Suprapubic skin (tissue), 4 donors: Measurements from ENCODE around the gene GALNT7. TPM values are rescaled to one million over a fixed set of nuclear protein-coding genes. Genes with fewer than 3 reads are reported as not detected.

Experiments used
- DNase-seq, 2 donors: peaks; one replicate each; pipeline ENCODE4 v3.0.0-alpha.2; 2019; ENCODE audit warnings: low spot score in 2 of 2
- H3K27ac ChIP-seq: fragments of 200-600 bp; sonication (generic); one replicate; pipeline ENCODE4 v1.5.1; 2019
- H3K27me3 ChIP-seq: fragments of 200-600 bp; sonication (generic); one replicate; pipeline ENCODE4 v1.5.1; 2019
- H3K36me3 ChIP-seq: fragments of 200-600 bp; sonication (generic); one replicate; pipeline ENCODE4 v1.5.1; 2019
- H3K4me1 ChIP-seq: fragments of 200-600 bp; sonication (generic); one replicate; pipeline ENCODE4 v1.5.1; 2019
- H3K4me3 ChIP-seq: fragments of 200-600 bp; sonication (generic); one replicate; pipeline ENCODE4 v1.5.1; 2019; ENCODE audit warnings: mild to moderate bottlenecking
- H3K9me3 ChIP-seq: fragments of 200-600 bp; sonication (generic); one replicate; pipeline ENCODE4 v1.5.1; 2019
- CTCF ChIP-seq, 2 donors: fragments of 200-600 bp in 1 of 2; fragments of 450-650 bp in 1 of 2; sonication (generic) in 1 of 2; IDR thresholded peaks; one replicate each; pipeline ENCODE4 v1.5.1; 2016 to 2019; ENCODE audit warnings: antibody characterized with exemption in 2 of 2, mild to moderate bottlenecking in 1 of 2, moderate library complexity in 1 of 2
- EP300 ChIP-seq: sonication (generic); formaldehyde crosslinking; IDR thresholded peaks from one replicate; pipeline ENCODE4 v1.6.1; 2017; ENCODE audit warnings: antibody characterized with exemption
- POLR2A ChIP-seq, 2 donors: fragments of 450-650 bp; IDR thresholded peaks; one replicate each; pipeline ENCODE4 v1.6.1; 2017; ENCODE audit warnings: antibody characterized with exemption in 2 of 2, mild to moderate bottlenecking in 2 of 2, moderate library complexity in 2 of 2
- POLR2AphosphoS5 ChIP-seq, 3 donors: sonication (generic); formaldehyde crosslinking; IDR thresholded peaks; one replicate each; pipeline ENCODE4 v1.6.1; 2017; ENCODE audit warnings: antibody characterized with exemption in 3 of 3
- WGBS: methylation state at CpG from one replicate; pipeline ENCODE4 v1.1.5; 2018; 5-methylcytosine and 5-hydroxymethylcytosine counted together
- total RNA-seq, 4 donors: library from RNA; depleted of rRNA; stranded (reverse); fragments of >200 nt; gene quantifications; one replicate each; pipeline ENCODE4 v1.1.0, GENCODE V29; 2016

The GALNT7 gene
- total RNA-seq, 4 donors from 2014 or later = 7.9 to 13.4 (median 9.5) TPM

GRCh38 chr4:173169178-173169427 is 492 bp downstream of the GALNT7 start:
- Histone ChIP-seq H3K27ac (peak overlapping the region; percentile 92), H3K9me3 (no peaks in the 10 kb centered on the region), H3K27me3 (no peaks in the 10 kb centered on the region), H3K4me1 (peaks cover 11% of the 10 kb centered on the region), H3K4me3 (peak overlapping the region; percentile 94), H3K36me3 (no peaks in the 10 kb centered on the region)
- 0% methylated on average over 12 of the region's 41 CpGs for WGBS
- TF ChIP-seq CTCF (IDR thresholded peaks at IDR 0.05) (no peak), EP300 (no peak), POLR2AphosphoS5 (IDR thresholded peaks at IDR 0.05) (no peak), POLR2A (IDR thresholded peaks at IDR 0.05) (no peak)
- DNase-seq = no peak

- no peaks in the 10 kb centered on the region for H3K9me3 ChIP-seq
- no peaks in the 10 kb centered on the region for H3K27me3 ChIP-seq
- H3K36me3 ChIP-seq = no peaks in the 10 kb centered on the region
- H3K27ac ChIP-seq = peak overlapping the region; percentile 92
- H3K4me1 ChIP-seq = peaks cover 11% of the 10 kb centered on the region
- no peak for TF ChIP-seq POLR2AphosphoS5 (IDR thresholded peaks at IDR 0.05)
- peak in 1 of 2 donors; percentile 11 for TF ChIP-seq POLR2A (IDR thresholded peaks at IDR 0.05)
- peak overlapping the region; percentile 94 for H3K4me3 ChIP-seq
- peak; percentile 76 to 85 for DNase-seq
- WGBS = 0% methylated on average over 15 of the region's 92 CpGs
Measured at GRCh38 chr4:173169428-173170181, 994 bp downstream of the GALNT7 start.

- H3K27me3 ChIP-seq = no peaks in the 10 kb centered on the region
- no peak for DNase-seq
- 6% methylated on average over 13 of the region's 13 CpGs for WGBS
Measured at GRCh38 chr4:173170182-173170778, 1.7 kb downstream of the GALNT7 start.

GRCh38 chr4:173171098-173171497 is 2.5 kb downstream of the GALNT7 start:
- TF ChIP-seq EP300 = no peak
- no peak for TF ChIP-seq POLR2AphosphoS5 (IDR thresholded peaks at IDR 0.05)
- no peak for DNase-seq
- Histone ChIP-seq H3K4me3 (no peak overlapping the region), H3K9me3 (no peaks in the 10 kb centered on the region), H3K4me1 (peaks cover 11% of the 10 kb centered on the region), H3K27ac (no peak overlapping the region), H3K36me3 (no peaks in the 10 kb centered on the region), H3K27me3 (no peaks in the 10 kb centered on the region)
- 22% methylated on average over 2 of the region's 2 CpGs for WGBS

More at GRCh38 chr4:173170182-173170778, 1.7 kb downstream of the GALNT7 start:
- Histone ChIP-seq H3K4me3 (peak overlapping the region; percentile 94), H3K9me3 (no peaks in the 10 kb centered on the region), H3K36me3 (no peaks in the 10 kb centered on the region), H3K27ac (peak overlapping the region; percentile 92), H3K4me1 (peaks cover 11% of the 10 kb centered on the region)
- TF ChIP-seq CTCF (IDR thresholded peaks at IDR 0.05) = no peak
- TF ChIP-seq POLR2A (IDR thresholded peaks at IDR 0.05) = no peak
- no peak for TF ChIP-seq POLR2AphosphoS5 (IDR thresholded peaks at IDR 0.05)
- no peak for TF ChIP-seq EP300

- DNase-seq = no peak
Measured at GRCh38 chr4:173171987-173172386, 3.4 kb downstream of the GALNT7 start.

More at GRCh38 chr4:173171987-173172386, 3.4 kb downstream of the GALNT7 start:
- Histone ChIP-seq H3K4me3 (no peak overlapping the region), H3K27ac (no peak overlapping the region), H3K9me3 (no peaks in the 10 kb centered on the region), H3K27me3 (no peaks in the 10 kb centered on the region), H3K36me3 (no peaks in the 10 kb centered on the region), H3K4me1 (peaks cover 11% of the 10 kb centered on the region)
- TF ChIP-seq POLR2AphosphoS5 (IDR thresholded peaks at IDR 0.05) (no peak), POLR2A (IDR thresholded peaks at IDR 0.05) (no peak), CTCF (IDR thresholded peaks at IDR 0.05) (no peak), EP300 (no peak)
- 74% methylated on average over 8 of the region's 8 CpGs for WGBS
